ENCODE data around the gene SH3GL2.

- TF ChIP-seq EZH2 (IDR thresholded peaks at IDR 0.05; ENCODE audit: borderline replicate concordance, low read depth, low read length, severe bottlenecking) = no peak
- TF ChIP-seq CTCF (IDR thresholded peaks at IDR 0.05; ENCODE audit: borderline replicate concordance, extremely low read depth, low read length, poor library complexity, severe bottlenecking) = no peak
Measured at GRCh38 chr9:17578911-17579793, at the start of gene SH3GL2.

All from DND-41 (cell line).